Measurements from ENCODE around the gene DLGAP1. TPM values are rescaled to one million over a fixed set of nuclear protein-coding genes. Genes with fewer than 3 reads are reported as not detected.

The DLGAP1 gene
- total RNA-seq, 1 experiment from 2014 or later, result 23.2 TPM

DNA sequence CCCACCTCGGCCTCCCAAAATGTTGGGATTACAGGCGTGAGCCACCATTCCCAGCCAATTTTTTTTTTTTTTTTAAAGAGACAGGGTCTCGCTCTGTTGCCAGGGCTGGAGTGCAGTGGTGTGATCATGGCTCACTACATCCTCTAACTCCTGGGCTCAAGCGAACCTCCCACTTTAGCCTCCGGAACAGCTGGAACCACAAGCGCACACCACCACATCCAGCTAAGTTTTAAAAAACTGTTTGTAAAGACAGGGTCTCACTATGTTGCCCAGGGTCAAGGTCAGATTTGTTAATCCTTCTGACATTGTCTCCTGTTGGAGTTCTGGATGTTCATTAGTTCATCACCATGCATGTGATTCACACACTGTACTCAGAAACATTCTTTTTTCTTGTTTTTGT, 855.2 kb downstream of the DLGAP1 start:
- no peak overlapping the region for H2BK120ac ChIP-seq (ENCODE audit: low read depth, low read length, poor library complexity, severe bottlenecking)
- no peaks in the 10 kb centered on the region for H4K20me1 ChIP-seq (ENCODE audit: control insufficient read depth, insufficient read depth, insufficient read length)
- WGBS (ENCODE audit: extremely low coverage, insufficient read length, low lambda C conversion rate), result no CpG with 5 or more reads among the region's 6 CpGs
- H2AK5ac ChIP-seq (ENCODE audit: insufficient read length, low read length), result no peak overlapping the region
- peaks cover 9% of the 10 kb centered on the region for H3K23me2 ChIP-seq (ENCODE audit: insufficient read length, low read depth, low read length, poor library complexity, severe bottlenecking)
- H3K9me3 ChIP-seq (ENCODE audit: control insufficient read depth, low read depth, low read length), result no peaks in the 10 kb centered on the region
- Mint-ChIP-seq H3K4me1 (peaks cover 36 to 43% of the 10 kb centered on the region in 2 experiments), H3K27me3 (ENCODE audit: low read depth) (no peaks in the 10 kb centered on the region; the same call in 1 of the 2 replicates), H3K9me3 (no peaks in the 10 kb centered on the region), H3K36me3 (ENCODE audit: insufficient read depth in 1 of 3, low read depth in 3 of 3) (peaks cover 0 to 7% (median 4%) of the 10 kb centered on the region in 3 experiments; a peak in 4 of 7 replicates), H3K27ac (peak overlapping the region in 1 of 3 experiments; percentile 28; a peak in 2 of 7 replicates), H3K4me3 (no peak overlapping the region)
- no peak overlapping the region for H3K18ac ChIP-seq (ENCODE audit: insufficient read length, low read depth, low read length)
- peaks cover 13% of the 10 kb centered on the region; the same call in 1 of the 2 replicates for H3K4me1 ChIP-seq (ENCODE audit: insufficient read depth, low read length)
- H3K4ac ChIP-seq (ENCODE audit: low read depth, low read length), result no peak overlapping the region
- no peaks in the 10 kb centered on the region for H3K79me2 ChIP-seq (ENCODE audit: insufficient read depth, low read length)
- no peak overlapping the region for H4K8ac ChIP-seq (replicated peaks; ENCODE audit: insufficient read length, low read depth, low read length)
- no peaks in the 10 kb centered on the region for H3K27me3 ChIP-seq (ENCODE audit: insufficient read depth, low read length)
- H3K79me1 ChIP-seq (ENCODE audit: insufficient read depth, low read depth, low read length, poor library complexity, severe bottlenecking), result no peaks in the 10 kb centered on the region
- H2BK12ac ChIP-seq (ENCODE audit: insufficient read length, low read depth, low read length), result no peak overlapping the region
- no peak overlapping the region for H3K14ac ChIP-seq (ENCODE audit: insufficient read depth, low read length)
- no peak overlapping the region for H2BK5ac ChIP-seq (ENCODE audit: insufficient read length, low read length)
- H2BK15ac ChIP-seq (ENCODE audit: low read depth, low read length), result no peak overlapping the region
- DNase-seq, result no peak
- no peak overlapping the region for H3K56ac ChIP-seq (ENCODE audit: insufficient read length, low read depth, low read length)
- H3K9ac ChIP-seq (ENCODE audit: extremely low read depth, insufficient read length, low read length), result no peak overlapping the region
- H4K91ac ChIP-seq (ENCODE audit: insufficient read length, low read depth, low read length), result no peak overlapping the region
- no peak overlapping the region for H4K5ac ChIP-seq (ENCODE audit: insufficient read length, low read depth, low read length)
- H3K23ac ChIP-seq (ENCODE audit: insufficient read length, low read depth, low read length), result no peak overlapping the region
- H3K27ac ChIP-seq (ENCODE audit: insufficient read length, low read depth, low read length), result no peak overlapping the region
- no peak overlapping the region for H3K4me2 ChIP-seq (ENCODE audit: insufficient read depth, insufficient read length, low read length)
- H2AFZ ChIP-seq (ENCODE audit: low read length), result no peak overlapping the region
- H3T11ph ChIP-seq (ENCODE audit: low read length), result no peak overlapping the region
- no peak overlapping the region for H2BK20ac ChIP-seq (ENCODE audit: low read depth, low read length, poor library complexity, severe bottlenecking)
- TF ChIP-seq, protein P1, sequence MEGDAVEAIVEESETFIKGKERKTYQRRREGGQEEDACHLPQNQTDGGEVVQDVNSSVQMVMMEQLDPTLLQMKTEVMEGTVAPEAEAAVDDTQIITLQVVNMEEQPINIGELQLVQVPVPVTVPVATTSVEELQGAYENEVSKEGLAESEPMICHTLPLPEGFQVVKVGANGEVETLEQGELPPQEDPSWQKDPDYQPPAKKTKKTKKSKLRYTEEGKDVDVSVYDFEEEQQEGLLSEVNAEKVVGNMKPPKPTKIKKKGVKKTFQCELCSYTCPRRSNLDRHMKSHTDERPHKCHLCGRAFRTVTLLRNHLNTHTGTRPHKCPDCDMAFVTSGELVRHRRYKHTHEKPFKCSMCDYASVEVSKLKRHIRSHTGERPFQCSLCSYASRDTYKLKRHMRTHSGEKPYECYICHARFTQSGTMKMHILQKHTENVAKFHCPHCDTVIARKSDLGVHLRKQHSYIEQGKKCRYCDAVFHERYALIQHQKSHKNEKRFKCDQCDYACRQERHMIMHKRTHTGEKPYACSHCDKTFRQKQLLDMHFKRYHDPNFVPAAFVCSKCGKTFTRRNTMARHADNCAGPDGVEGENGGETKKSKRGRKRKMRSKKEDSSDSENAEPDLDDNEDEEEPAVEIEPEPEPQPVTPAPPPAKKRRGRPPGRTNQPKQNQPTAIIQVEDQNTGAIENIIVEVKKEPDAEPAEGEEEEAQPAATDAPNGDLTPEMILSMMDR (conservative IDR thresholded peaks at IDR 0.05), result no peak
